ENCODE measurements around the gene ROMO1. TPM values are rescaled to one million over a fixed set of nuclear protein-coding genes. Genes with fewer than 3 reads are reported as not detected.

Gene ROMO1
- total RNA-seq: 149 and 260 TPM in 2 replicates

GRCh38 chr20:35699127-35699956 is at the start of gene ROMO1, which contains the start of gene NFS1:
Gene ROMO1, plus strand, starts transcription at chr20:35699405. Its CDS starts 228 bp downstream, at chr20:35699633.
Gene NFS1, minus strand, starts transcription at chr20:35699352. Its CDS starts 64 bp downstream, at chr20:35699288.

GRCh38 chr20:35664466-35665206 is 34.6 kb upstream of the ROMO1 start, which contains the start of the genes CPNE1 and RBM12:
Gene CPNE1, minus strand, starts transcription at chr20:35664900. Its CDS starts 31,977 bp downstream, at chr20:35632923.
Gene RBM12, minus strand, starts transcription at chr20:35664900. Its CDS starts 9,578 bp downstream, at chr20:35655322.

GRCh38 chr20:35741892-35742740 is 42.9 kb downstream of the ROMO1 start, which contains the start of gene RBM39:
Gene RBM39, minus strand, starts transcription at chr20:35742260. Its CDS starts 1,386 bp downstream, at chr20:35740874.

Other genes starting within 250 kb of the ROMO1 start
- gene CEP250, start 243.8 kb upstream of the ROMO1 start, total RNA-seq: 17.8 and 33.7 TPM in 2 replicates
- gene C20orf173, start 169.8 kb upstream of the ROMO1 start, total RNA-seq: not detected in 2 replicates
- gene ERGIC3, start 157.3 kb upstream of the ROMO1 start, total RNA-seq: 367 and 383 TPM in 2 replicates
- 10.9 and 16.9 TPM in 2 replicates for gene SPAG4, start 83.6 kb upstream of the ROMO1 start, total RNA-seq
- 57.1 and 110 TPM in 2 replicates for gene CPNE1, start 34.5 kb upstream of the ROMO1 start, total RNA-seq
- 43.5 and 47.2 TPM in 2 replicates for gene RBM12, start 34.5 kb upstream of the ROMO1 start, total RNA-seq
- 26.7 and 30.9 TPM in 2 replicates for gene NFS1, start 53 bp upstream of the ROMO1 start, total RNA-seq
- 189 and 196 TPM in 2 replicates for gene RBM39, start 42.9 kb downstream of the ROMO1 start, total RNA-seq
- gene PHF20, start 72.6 kb downstream of the ROMO1 start, total RNA-seq: 23.0 and 28.0 TPM in 2 replicates